ENCODE results near the gene HCAR2. TPM values are rescaled to one million over a fixed set of nuclear protein-coding genes. Genes with fewer than 3 reads are reported as not detected.
"Not testable (repeated sequence)": the region's sequence is repeated elsewhere in the genome, so short reads cannot be mapped to it uniquely, and the experiment has no call there.

The HCAR2 gene
- not detected for polyA plus RNA-seq (2013, experiment 1 of 2)
- polyA plus RNA-seq (2013, experiment 2 of 2), result not detected

GRCh38 chr12:122702890-122703611 lies at the start of gene HCAR2:
TSS of gene HCAR2 (minus strand) at chr12:122703357. CDS start at chr12:122703283, 74 bp downstream.
- not testable (repeated sequence) for H2BK15ac ChIP-seq (replicated peaks; ENCODE audit: low read depth); H3K4me3 ChIP-seq (ENCODE audit: low read length); H3K4me2 ChIP-seq (ENCODE audit: low read length); H3K27ac ChIP-seq (ENCODE audit: low read depth, low read length); H3K18ac ChIP-seq (ENCODE audit: low read length); H3K4ac ChIP-seq (ENCODE audit: low read depth, low read length); H3K4me1 ChIP-seq (ENCODE audit: control insufficient read depth, low read depth, low read length); H2BK5ac ChIP-seq (ENCODE audit: low read length); H2AK5ac ChIP-seq (ENCODE audit: low read length); DNase-seq; H3K79me1 ChIP-seq (ENCODE audit: low read length); H3K9ac ChIP-seq (ENCODE audit: low read length); H3K23ac ChIP-seq (ENCODE audit: low read length); H3K79me2 ChIP-seq (ENCODE audit: control insufficient read depth, insufficient read depth, low read length); H4K5ac ChIP-seq (ENCODE audit: low read length); H2BK120ac ChIP-seq (ENCODE audit: low read depth, low read length); H4K8ac ChIP-seq (ENCODE audit: low read depth, low read length); H3K56ac ChIP-seq (ENCODE audit: low read length); H3K36me3 ChIP-seq (ENCODE audit: control insufficient read depth, insufficient read depth, low read length); H3K27me3 ChIP-seq (ENCODE audit: insufficient read depth, low read length, poor library complexity)
- WGBS (ENCODE audit: extremely low coverage, insufficient coverage, low lambda C conversion rate), result no CpG with 5 or more reads among the region's 22 CpGs

DNA sequence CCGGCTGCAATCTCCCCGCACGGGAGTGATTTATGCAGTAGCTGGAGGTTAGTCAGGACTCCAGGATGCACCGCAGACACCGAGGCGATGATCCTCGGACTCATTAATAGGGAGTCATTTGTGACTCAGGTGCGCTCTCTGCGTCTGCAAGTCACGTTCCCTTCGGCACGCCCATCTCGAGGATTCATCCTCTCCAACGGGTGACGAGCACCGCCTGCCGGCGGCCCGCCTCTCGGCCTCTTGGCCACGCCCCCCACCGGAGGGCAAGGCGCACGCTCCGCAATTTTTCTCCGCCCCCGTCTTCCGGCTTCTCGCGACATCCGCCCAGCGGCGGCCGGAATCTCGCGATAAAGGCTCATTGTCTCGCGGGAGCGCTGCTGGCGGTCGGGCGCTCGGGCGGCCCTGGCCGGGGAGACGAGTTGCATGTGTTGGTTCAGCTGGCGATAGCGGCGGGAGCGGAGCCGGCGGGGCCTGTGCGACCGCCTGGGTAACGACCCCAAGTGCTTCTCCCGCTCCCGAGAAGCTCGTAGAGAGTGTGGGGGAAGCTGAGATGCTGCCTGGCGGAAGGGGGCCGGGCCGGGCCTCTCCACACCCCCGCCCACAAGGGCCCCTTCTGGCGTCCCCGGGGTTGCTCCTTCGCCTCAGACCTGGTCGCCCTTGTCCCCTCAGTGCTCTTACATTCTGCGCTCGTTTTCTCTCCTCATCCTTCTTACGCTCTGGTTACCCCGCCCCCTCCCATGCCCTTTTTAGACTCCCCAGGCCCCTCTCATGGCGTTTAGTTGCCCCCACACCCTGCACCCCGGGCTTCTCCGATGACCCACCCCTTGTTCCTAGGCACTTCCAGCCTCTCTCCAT lies 49.5 kb upstream of the HCAR2 start, which contains the start of gene DENR:
Gene DENR (plus strand): TSS at position 361 of the 855 bp plus-strand sequence. CDS start 878 bp downstream, outside the sequence.
- H4K8ac ChIP-seq (ENCODE audit: low read depth, low read length), result peak within 1 kb of the TSS; percentile 3
- H3K36me3 ChIP-seq (ENCODE audit: control insufficient read depth, insufficient read depth, low read length), result peaks cover 6% of the 10 kb centered on the region
- H3K9ac ChIP-seq (ENCODE audit: low read length), result peak within 1 kb of the TSS; percentile 99
- H2BK5ac ChIP-seq (ENCODE audit: low read length), result peak within 1 kb of the TSS; percentile 73
- H3K79me1 ChIP-seq (ENCODE audit: low read length), result peaks cover 14% of the 10 kb centered on the region
- H3K27me3 ChIP-seq (ENCODE audit: insufficient read depth, low read length, poor library complexity), result no peaks in the 10 kb centered on the region
- no CpG with 5 or more reads among the region's 73 CpGs for WGBS (ENCODE audit: extremely low coverage, insufficient coverage, low lambda C conversion rate)
- no peak within 1 kb of the TSS for H4K5ac ChIP-seq (ENCODE audit: low read length)
- peaks cover 7% of the 10 kb centered on the region for H3K4me1 ChIP-seq (ENCODE audit: control insufficient read depth, low read depth, low read length)
- no peak within 1 kb of the TSS for H2BK15ac ChIP-seq (replicated peaks; ENCODE audit: low read depth)
- peak within 1 kb of the TSS; percentile 95 for H2AK5ac ChIP-seq (ENCODE audit: low read length)
- peak within 1 kb of the TSS; percentile 97 for H3K23ac ChIP-seq (ENCODE audit: low read length)
- peak within 1 kb of the TSS; percentile 99 for H3K56ac ChIP-seq (ENCODE audit: low read length)
- H3K4me3 ChIP-seq (ENCODE audit: low read length), result peak within 1 kb of the TSS; percentile 92
- H3K79me2 ChIP-seq (ENCODE audit: control insufficient read depth, insufficient read depth, low read length), result peaks cover 27% of the 10 kb centered on the region
- H3K18ac ChIP-seq (ENCODE audit: low read length), result peak within 1 kb of the TSS; percentile 72
- peak within 1 kb of the TSS; percentile 89 for H3K27ac ChIP-seq (ENCODE audit: low read depth, low read length)
- peak within 1 kb of the TSS; percentile 95 for H3K4me2 ChIP-seq (ENCODE audit: low read length)
- peak; percentile 98 for DNase-seq
- H2BK120ac ChIP-seq (ENCODE audit: low read depth, low read length), result peak within 1 kb of the TSS; percentile 68
- peak within 1 kb of the TSS; percentile 78 for H3K4ac ChIP-seq (ENCODE audit: low read depth, low read length)

- not testable (repeated sequence) for H3K36me3 ChIP-seq (ENCODE audit: control insufficient read depth, insufficient read depth, low read length); H2BK120ac ChIP-seq (ENCODE audit: low read depth, low read length); H3K4me1 ChIP-seq (ENCODE audit: control insufficient read depth, low read depth, low read length); H3K4me2 ChIP-seq (ENCODE audit: low read length); H3K23ac ChIP-seq (ENCODE audit: low read length); H2AK5ac ChIP-seq (ENCODE audit: low read length); H3K27me3 ChIP-seq (ENCODE audit: insufficient read depth, low read length, poor library complexity); H2BK5ac ChIP-seq (ENCODE audit: low read length); H3K9ac ChIP-seq (ENCODE audit: low read length); H4K5ac ChIP-seq (ENCODE audit: low read length); H3K4me3 ChIP-seq (ENCODE audit: low read length); H4K8ac ChIP-seq (ENCODE audit: low read depth, low read length)
- H3K4ac ChIP-seq (ENCODE audit: low read depth, low read length), result peak overlapping the region; percentile 75
- H2BK15ac ChIP-seq (replicated peaks; ENCODE audit: low read depth), result peak overlapping the region; percentile 67
- peak overlapping the region; percentile 55 for H3K27ac ChIP-seq (ENCODE audit: low read depth, low read length)
- WGBS (ENCODE audit: extremely low coverage, insufficient coverage, low lambda C conversion rate), result no CpG with 5 or more reads among the region's 17 CpGs
- H3K79me1 ChIP-seq (ENCODE audit: low read length), result peaks cover 10% of the 10 kb centered on the region
- H3K79me2 ChIP-seq (ENCODE audit: control insufficient read depth, insufficient read depth, low read length), result peaks cover 17% of the 10 kb centered on the region
- peak overlapping the region; percentile 49 for H3K56ac ChIP-seq (ENCODE audit: low read length)
- peak overlapping the region; percentile 53 for H3K18ac ChIP-seq (ENCODE audit: low read length)
- peak; percentile 87 for DNase-seq
These were observed 47.8 kb upstream of the HCAR2 start for GRCh38 chr12:122750781-122751515.

DNA sequence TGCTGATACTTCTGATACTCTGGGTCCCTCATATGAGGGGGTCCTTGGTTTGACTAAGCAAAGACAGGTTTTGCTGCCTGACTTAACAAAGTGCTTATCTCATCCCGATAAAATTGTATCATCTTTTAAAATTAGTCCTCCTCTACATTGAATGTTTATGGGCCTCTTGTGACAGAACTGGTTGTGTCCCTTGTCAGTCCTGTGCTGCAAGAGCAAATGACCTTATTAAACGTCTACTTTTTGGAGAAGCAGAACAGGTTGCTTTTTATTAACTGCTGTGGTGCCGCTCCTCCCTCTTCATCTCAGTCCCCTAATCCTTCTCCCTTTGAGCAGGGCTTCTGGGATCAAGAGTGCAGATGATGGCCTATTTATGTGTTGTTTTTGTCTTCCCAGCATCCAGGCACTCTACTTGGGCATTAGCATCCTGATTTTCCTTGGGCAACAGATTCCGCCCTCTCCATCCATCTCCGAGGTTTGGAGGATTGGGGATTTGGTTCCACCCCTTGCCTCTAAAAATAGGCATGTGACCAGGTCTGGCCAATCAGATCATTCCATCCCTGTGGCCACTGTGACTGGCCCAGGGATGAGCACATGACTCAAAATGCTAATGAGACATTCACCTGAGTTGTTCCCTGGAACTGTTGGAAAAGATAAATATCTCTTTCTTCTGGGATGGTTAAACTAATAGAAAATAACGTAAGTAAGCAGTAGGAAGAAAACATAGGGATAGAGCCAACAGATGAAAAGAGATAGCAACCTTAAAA lies 46.6 kb upstream of the HCAR2 start:
- Histone ChIP-seq H2AK5ac (ENCODE audit: low read length) (no peak overlapping the region), H4K5ac (ENCODE audit: low read length) (no peak overlapping the region), H3K4me2 (ENCODE audit: low read length) (no peak overlapping the region), H3K79me2 (ENCODE audit: control insufficient read depth, insufficient read depth, low read length) (peaks cover 15% of the 10 kb centered on the region), H3K27me3 (ENCODE audit: insufficient read depth, low read length, poor library complexity) (no peaks in the 10 kb centered on the region), H2BK5ac (ENCODE audit: low read length) (no peak overlapping the region), H3K18ac (ENCODE audit: low read length) (no peak overlapping the region), H3K56ac (ENCODE audit: low read length) (no peak overlapping the region), H3K9ac (ENCODE audit: low read length) (no peak overlapping the region), H3K4me1 (ENCODE audit: control insufficient read depth, low read depth, low read length) (peaks cover 7% of the 10 kb centered on the region), H3K4ac (ENCODE audit: low read depth, low read length) (no peak overlapping the region), H3K79me1 (ENCODE audit: low read length) (peaks cover 9% of the 10 kb centered on the region), H4K8ac (ENCODE audit: low read depth, low read length) (no peak overlapping the region), H2BK120ac (ENCODE audit: low read depth, low read length) (no peak overlapping the region), H3K36me3 (ENCODE audit: control insufficient read depth, insufficient read depth, low read length) (peaks cover 1% of the 10 kb centered on the region), H3K27ac (ENCODE audit: low read depth, low read length) (no peak overlapping the region), H2BK15ac (replicated peaks; ENCODE audit: low read depth) (peak overlapping the region; percentile 67), H3K23ac (ENCODE audit: low read length) (no peak overlapping the region), H3K4me3 (ENCODE audit: low read length) (no peak overlapping the region)
- WGBS (ENCODE audit: extremely low coverage, insufficient coverage, low lambda C conversion rate), result no CpG with 5 or more reads among the region's 6 CpGs
- DNase-seq, result peak; percentile 77
